GM18517 (cell line): ENCODE data around the gene SEMA3E.
"Not testable (repeated sequence)": the region's sequence is repeated elsewhere in the genome, so short reads cannot be mapped to it uniquely, and the experiment has no call there.

Experiments used
- ATAC-seq: cut with Tn5 transposase; IDR thresholded peaks from one replicate; pipeline ENCODE4 v1.9.1; 2021; ENCODE audit warnings: mild to moderate bottlenecking, moderate library complexity; ENCODE audit not compliant: unreplicated experiment

The SEMA3E gene

GRCh38 chr7:83562960-83563359 lies 86.0 kb downstream of the SEMA3E start:
- no peak for ATAC-seq

GRCh38 chr7:83562289-83562688 lies 86.7 kb downstream of the SEMA3E start:
- no peak for ATAC-seq

DNA sequence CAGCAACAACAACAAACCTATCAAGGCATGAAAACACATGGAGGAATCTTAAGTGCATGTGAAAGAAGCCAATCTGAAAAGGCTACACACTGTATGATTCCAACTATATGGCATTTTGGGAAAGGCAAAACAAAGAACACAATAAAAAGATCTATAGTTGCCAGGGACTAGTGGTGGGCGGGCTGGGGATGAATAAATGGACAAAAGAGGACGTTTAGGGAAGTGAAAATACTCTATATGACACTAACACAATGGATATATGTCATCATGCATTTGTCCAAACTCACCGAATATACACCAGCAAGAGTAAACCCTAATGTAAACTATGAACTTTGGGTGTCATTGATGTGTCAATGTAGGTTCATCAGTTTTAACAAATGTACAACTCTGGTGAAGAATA lies 89.1 kb downstream of the SEMA3E start:
- no peak for ATAC-seq

DNA sequence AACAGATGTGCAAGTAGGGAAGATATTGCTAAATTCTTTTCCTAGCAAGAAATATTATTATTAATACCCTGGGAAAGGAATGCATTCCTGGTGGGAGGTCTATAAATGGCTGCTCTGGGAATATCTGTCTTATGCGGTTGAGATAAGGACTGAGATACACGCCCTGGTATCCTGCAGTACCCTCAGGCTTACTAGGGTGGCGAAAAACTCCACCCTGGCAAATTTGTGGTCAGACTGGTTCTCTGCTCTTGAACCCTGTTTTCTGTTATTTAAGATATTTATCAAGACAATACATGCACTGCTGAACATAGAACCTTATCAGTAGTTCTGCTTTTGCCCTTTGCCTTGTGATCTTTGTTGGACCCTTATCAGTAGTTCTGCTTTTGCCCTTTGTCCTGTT lies 96.4 kb downstream of the SEMA3E start:
- not testable (repeated sequence) for ATAC-seq

GRCh38 chr7:83550100-83550499 lies 98.8 kb downstream of the SEMA3E start:
- ATAC-seq: no peak

DNA sequence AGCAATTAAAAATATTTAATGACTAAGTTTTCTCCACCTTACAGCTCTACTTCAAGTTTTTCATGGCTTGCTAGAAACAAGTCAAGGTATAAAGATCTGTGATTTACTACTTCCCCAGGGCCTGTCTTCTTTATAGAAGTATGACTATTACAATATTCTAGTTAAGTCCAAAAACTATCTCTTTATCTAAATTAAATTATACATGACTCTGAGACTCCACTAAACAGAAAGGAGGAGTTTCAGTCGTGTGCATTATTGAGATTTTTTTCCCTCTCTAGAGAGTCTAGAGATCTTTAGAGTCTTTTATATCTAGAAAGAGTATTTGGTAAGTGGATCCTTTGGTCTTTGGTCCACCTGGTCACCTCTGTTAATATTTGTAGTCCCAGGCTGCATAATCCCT lies 100.7 kb downstream of the SEMA3E start:
- ATAC-seq: no peak

DNA sequence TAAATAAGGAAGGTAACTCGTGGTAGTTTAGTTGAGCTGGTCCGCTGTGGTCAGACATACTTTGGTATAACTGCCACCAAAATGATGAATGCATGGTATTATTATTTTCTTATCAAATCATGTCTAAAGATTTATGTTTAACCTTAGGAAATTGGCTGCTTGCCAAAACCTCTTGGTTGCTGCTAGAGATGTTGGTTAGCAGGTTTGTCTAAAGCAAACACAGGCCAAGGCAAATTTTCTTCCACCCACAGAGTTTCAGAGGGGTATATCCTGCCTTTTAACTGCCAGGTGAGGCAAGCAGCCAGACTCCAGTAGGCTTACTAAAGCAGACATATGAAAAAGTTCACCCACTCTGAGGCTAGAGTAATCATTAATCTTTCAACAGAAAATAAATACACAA lies 101.4 kb downstream of the SEMA3E start:
- peak; percentile 92 for ATAC-seq

DNA sequence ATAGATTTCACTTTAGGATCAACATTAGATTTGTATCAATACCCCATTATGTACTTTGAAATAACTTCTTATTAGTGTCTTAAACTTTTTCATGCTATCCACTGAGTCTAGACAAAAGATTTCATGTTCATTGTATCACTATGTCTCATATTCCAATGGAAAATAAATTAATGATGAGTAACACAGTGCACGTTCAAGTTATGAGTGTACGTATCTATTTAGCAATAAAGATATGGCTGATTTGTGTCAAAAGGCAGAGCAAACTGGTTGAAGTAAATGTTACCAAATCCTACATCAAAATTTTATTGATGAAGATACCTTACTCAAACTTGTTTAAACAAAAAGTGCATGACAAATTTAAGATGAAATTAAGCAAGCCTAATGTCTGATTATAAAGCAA lies 102.4 kb downstream of the SEMA3E start:
- ATAC-seq: no peak

GRCh38 chr7:83541187-83541960 lies 107.6 kb downstream of the SEMA3E start:
- no peak for ATAC-seq

- ATAC-seq: no peak
Observed at GRCh38 chr7:83534488-83534887, 114.5 kb downstream of the SEMA3E start.

DNA sequence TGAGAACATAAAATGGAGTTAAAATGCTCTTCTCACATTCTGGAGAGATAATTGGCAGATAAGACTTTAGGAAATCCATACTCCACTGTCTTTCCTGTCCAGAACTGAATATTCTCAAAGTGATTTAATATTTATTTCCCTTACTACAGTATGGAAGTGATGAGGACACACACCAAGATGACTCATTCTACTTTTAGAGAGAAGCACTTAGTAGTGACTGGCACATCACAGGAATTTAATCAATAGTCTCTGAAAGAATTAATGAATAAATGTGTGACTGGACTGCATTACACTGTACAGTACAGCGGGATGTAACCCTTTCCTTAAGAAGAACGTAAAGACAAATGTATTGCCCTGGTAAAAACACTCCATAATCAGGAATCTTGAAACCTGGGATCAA lies 116.7 kb downstream of the SEMA3E start:
- no peak for ATAC-seq

- ATAC-seq: no peak
Observed at GRCh38 chr7:83531766-83532165, 117.2 kb downstream of the SEMA3E start.

- ATAC-seq: no peak
Observed at GRCh38 chr7:83528925-83529423, 120.0 kb downstream of the SEMA3E start.

GRCh38 chr7:83524277-83525075 lies 124.5 kb downstream of the SEMA3E start:
- ATAC-seq: no peak

DNA sequence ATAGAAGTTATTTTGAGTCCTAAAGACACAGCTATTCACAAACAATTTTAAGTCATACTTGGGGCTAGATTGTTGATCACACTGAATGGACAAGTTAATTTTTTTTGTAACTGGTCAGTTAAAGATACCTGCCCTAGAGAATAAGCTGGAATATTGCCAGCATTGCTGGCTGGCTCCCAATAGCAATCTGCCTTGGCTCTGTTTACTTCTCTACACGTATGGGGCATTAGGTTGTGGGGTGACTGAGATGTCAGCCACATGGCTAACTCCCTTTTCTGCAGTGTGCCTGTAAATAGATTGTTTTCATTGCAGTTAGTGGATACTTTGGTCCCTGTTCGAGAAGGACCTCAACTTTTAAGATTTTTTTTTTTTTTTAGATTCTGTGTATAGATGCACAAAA lies 128.2 kb downstream of the SEMA3E start:
- no peak for ATAC-seq

DNA sequence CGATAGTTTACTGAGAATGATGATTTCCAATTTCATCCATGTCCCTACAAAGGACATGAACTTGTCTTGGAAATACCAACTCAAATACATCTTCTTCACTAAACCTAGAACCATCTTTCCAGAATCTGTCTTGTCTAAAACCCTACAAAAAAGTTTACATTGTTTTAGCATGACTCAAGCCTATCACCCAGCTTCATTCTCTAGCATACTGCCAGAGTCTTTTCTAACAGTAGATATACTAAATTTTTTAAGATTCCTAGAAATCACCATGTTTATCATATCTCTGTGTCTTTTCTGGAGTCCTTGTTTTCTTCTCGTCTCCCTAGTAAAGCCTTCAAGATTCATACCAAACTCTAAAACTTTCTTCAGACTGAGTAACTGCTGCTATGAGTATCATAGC lies 129.7 kb downstream of the SEMA3E start:
- no peak for ATAC-seq

DNA sequence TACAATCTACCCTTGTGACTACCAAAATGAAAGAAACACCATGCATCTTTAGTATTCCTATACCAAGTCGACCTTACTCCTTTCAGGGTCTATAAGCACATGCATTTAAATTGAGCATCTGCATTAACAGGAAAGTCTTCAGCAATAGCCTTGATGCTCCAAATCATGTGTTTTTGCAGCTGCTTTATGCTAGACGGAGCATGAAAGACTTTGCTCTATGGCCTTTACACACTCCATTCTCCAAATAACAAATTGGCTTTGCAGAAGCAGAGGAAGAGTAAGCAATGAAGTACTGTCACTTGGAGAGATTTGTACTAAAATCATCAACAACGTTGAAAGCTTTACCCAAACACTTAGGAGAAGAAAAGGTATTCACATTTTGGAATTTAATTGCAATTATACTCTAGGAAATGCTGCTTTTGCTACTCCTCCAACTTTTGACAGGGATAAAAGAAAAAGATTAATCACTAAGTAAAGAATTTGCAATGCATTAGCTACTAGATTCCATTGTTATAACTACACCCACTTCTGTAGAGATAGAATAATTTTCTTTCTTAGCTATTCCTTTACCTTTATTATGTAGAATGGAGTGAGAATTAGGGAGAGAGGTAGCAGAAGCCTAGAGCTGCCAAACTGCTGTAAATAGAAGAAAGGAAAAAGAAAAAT lies 131.8 kb downstream of the SEMA3E start:
- ATAC-seq: no peak

DNA sequence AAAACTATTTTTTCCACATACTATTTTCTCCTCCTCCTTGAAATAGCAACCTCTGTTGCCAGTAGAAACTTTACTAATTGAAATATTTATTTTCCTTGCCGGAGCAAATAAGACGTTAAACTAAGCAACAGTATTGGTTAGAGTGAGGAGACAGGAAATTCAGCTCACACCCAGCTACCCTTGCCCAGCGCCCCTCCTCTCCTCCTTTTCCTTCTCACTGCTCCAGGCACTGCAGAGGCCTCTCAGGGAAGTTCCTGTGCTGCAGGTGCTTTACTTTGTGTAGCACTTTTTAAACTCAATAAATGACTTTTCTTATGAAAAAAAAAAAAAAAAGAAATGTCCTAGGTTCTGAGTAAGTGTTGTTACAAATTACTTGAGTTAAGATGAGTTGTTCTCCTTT lies 134.0 kb downstream of the SEMA3E start:
- no peak for ATAC-seq

DNA sequence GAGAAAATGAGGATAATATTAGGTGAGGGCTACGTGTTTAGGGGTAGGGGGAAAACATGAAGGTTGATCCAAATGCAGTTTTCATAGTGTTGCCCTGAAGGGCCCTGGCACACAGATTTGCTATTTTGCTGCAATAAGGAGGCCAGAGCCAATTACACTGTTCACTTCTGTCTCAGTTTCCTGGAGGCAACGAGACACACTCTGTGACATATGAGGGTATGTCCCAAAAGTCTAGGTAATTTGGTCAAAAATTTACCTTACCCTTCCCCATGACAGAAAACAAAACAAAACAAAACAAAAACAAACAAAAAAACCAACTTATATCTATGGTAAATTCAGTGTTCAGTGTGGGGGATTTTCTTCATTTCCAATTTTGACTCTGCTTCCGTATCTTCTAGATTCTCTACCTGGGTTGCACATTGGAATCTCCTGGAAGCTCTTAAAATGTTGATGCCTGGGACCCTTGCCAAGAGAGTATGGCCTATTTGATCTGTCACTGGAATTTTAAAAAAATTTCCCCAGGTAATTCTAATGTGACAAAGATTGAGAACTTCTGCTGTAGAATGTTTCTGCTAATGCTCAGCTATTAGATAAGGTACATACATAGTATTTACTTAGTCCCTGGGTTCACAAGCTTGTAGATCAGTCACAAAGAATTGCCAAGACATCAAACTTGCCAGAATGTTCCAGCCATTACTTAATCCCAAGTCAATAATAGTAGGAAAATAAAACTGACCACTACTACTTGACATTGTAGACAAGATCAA lies 139.5 kb downstream of the SEMA3E start:
- ATAC-seq: no peak

DNA sequence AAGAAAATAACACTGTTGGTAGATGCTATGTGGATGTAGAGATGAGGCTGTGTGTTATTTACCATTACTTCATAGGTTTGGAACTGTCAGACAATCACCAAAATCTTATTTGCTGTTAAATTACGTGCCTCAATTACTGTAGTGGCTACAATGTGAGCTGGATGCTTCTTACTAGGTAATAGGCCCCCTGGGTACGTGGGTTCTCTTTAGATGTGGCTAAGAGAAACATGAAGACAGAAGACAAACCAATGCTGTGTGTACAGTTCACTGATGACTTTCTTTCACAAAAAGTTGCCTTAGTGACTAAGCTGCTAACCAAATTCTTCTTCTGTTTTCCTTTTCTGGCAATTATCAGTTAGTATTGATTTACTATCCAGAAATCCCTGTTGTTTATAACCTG lies 144.6 kb downstream of the SEMA3E start:
- no peak for ATAC-seq

GRCh38 chr7:83502636-83503035 lies 146.3 kb downstream of the SEMA3E start:
- ATAC-seq: no peak
